Measurements from ENCODE around the gene TTLL10. TPM values are rescaled to one million over a fixed set of nuclear protein-coding genes. Genes with fewer than 3 reads are reported as not detected.

TTLL10 gene
- total RNA-seq, 4 donors from 2014 or later: not detected

DNA sequence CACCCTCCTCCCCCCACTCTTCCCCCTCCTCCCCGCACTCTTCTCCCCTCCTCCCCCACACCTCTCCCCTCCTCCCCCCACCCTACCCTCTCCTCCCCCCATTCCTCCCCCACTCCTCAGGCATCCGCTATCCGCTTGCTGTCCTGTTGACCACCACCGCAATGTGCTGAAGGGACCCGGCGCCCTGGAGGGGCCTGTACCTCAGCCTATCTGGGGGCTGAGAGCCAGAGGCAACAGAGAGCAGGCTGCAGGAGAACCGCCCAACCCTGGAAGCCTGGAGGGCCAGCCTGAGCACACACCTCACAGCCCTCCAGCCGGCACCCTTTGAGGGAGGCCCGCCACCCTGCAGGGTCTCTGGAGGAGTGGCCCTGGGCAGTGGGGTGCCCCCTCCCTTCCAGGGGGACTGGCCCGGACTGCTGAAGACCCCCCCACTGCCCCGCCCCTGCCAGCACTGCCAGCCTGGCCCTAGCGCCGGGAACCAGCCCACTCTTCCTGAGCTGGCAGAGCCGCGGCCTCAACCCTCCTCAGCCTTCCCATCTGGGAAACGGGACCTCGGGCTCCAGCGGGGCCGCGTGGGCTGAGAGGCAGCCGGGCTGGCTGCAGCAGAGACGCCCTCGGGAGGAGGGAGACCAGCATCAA lies 71.6 kb downstream of the TTLL10 start:
- Histone ChIP-seq H3K4me1 (peaks cover 0 to 24% (median 7%) of the 10 kb centered on the region in 4 donors), H3K4me3 (no peak overlapping the region), H3K27ac (no peak overlapping the region), H3K27me3 (peaks cover 0 to 66% of the 10 kb centered on the region in 2 donors), H3K36me3 (peaks cover 0 to 20% (median 0%) of the 10 kb centered on the region in 3 donors), H3K9me3 (no peaks in the 10 kb centered on the region)
- no peak for DNase-seq (ENCODE audit: low spot score in 2 of 2)
- no peak for TF ChIP-seq EP300 (IDR thresholded peaks at IDR 0.05)
- TF ChIP-seq, protein P1, sequence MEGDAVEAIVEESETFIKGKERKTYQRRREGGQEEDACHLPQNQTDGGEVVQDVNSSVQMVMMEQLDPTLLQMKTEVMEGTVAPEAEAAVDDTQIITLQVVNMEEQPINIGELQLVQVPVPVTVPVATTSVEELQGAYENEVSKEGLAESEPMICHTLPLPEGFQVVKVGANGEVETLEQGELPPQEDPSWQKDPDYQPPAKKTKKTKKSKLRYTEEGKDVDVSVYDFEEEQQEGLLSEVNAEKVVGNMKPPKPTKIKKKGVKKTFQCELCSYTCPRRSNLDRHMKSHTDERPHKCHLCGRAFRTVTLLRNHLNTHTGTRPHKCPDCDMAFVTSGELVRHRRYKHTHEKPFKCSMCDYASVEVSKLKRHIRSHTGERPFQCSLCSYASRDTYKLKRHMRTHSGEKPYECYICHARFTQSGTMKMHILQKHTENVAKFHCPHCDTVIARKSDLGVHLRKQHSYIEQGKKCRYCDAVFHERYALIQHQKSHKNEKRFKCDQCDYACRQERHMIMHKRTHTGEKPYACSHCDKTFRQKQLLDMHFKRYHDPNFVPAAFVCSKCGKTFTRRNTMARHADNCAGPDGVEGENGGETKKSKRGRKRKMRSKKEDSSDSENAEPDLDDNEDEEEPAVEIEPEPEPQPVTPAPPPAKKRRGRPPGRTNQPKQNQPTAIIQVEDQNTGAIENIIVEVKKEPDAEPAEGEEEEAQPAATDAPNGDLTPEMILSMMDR (IDR thresholded peaks at IDR 0.05): no peak
- TF ChIP-seq POLR2A (IDR thresholded peaks at IDR 0.05): no peak
- 59 to 74% methylated on average over 12 to 13 of the region's 23 CpGs for WGBS, 2 donors

DNA sequence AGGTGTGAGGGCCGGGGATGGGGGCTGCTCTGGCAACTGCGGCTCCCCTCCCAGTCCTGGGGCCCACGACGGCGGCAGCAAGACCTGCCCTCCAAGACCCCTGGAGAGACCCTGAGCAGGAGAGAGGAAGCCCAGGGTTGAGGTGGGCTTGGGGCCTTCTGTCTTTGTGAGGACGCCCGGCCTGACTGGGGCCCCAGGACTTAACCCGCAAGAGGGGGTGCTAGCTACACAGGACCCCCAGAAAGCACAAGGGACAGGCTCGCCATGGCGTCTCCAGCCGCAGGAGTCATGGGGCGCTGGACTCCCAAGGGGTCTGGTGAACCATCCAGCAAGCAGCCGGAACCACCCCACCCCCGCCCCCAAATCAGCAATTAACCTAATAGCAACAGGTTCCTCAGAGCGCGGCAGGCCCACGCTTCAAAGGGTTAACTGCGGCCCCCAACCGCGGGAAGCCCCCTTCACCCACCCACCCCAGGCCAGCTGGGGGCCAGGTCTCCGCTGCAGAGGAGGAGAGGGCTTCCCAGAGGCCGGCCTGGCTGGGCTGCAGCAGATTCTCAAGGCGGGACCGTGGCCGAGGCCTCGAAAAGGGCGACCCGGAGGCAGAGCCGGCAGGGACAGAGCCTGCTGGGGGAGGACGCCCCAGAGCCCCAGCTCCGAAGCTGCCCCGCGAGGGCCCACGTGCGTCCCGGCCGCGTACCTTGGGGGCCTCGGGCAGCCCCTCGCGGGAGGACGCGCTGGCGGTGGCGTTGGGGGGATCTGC lies 72.3 kb downstream of the TTLL10 start:
- TF ChIP-seq POLR2A (IDR thresholded peaks at IDR 0.05) (no peak), EP300 (IDR thresholded peaks at IDR 0.05) (no peak)
- TF ChIP-seq, protein P1 (IDR thresholded peaks at IDR 0.05): no peak
- peaks cover 0 to 26% (median 0%) of the 10 kb centered on the region in 3 donors for H3K36me3 ChIP-seq
- no peaks in the 10 kb centered on the region for H3K9me3 ChIP-seq
- no peak overlapping the region for H3K4me3 ChIP-seq
- peaks cover 0 to 24% (median 7%) of the 10 kb centered on the region in 4 donors for H3K4me1 ChIP-seq
- H3K27me3 ChIP-seq: peaks cover 0 to 59% of the 10 kb centered on the region in 2 donors
- no peak overlapping the region for H3K27ac ChIP-seq
- DNase-seq (ENCODE audit: low spot score in 2 of 2): no peak
- 37 to 52% methylated on average over 12 to 15 of the region's 45 CpGs for whole genome bisulfite sequencing, 2 donors

DNA sequence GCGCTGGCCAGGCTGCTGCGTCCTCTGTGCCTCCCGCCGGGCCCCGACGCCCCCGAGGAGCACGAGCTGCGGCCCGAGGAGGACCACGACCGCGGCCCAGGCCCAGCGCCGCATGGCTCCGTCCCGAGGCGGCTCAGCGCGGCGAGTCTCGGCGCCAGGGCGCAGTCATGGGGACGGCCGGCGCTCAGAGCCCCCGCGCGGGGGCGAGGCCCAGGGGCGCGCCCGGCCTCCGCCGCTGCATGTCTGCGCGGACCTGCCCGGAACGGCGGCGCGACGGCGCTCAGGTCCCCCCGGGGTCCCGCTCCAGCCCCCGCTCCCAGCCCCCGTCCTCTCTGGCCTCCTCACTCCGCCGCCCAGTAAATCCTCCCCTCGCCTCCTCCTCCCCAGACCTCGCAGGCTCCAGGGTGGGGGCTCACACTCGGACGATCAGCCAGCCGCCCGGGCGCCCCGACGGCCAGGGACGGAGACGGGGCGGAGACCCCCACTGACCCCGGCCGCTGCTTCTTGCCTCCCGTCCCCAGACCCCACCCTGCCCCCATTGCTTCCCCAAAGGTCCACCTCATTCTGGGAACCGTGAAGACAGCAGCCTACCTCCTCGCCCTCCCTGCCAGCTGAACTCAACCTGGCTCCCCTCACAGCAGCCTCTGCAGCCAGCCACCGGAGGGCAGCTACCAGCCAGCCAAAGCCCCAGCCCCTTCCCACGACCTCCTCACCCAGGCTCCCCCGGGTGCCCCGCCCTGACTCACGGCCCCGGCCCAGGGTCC lies 73.1 kb downstream of the TTLL10 start, which contains the start of gene C1QTNF12:
C1QTNF12 (minus strand) TSS at position 146 of the 764 bp plus-strand sequence; CDS start at position 114, 32 bp downstream.
- H3K4me3 ChIP-seq: no peak within 1 kb of the TSS
- H3K36me3 ChIP-seq: peaks cover 0 to 25% (median 0%) of the 10 kb centered on the region in 3 donors
- peaks cover 0 to 51% of the 10 kb centered on the region in 2 donors for H3K27me3 ChIP-seq
- H3K27ac ChIP-seq: no peak within 1 kb of the TSS
- WGBS, 2 donors: 3 to 6% methylated on average over 21 to 27 of the region's 74 CpGs
- TF ChIP-seq, protein P1 (IDR thresholded peaks at IDR 0.05): no peak
- TF ChIP-seq EP300 (IDR thresholded peaks at IDR 0.05) (no peak), POLR2A (IDR thresholded peaks at IDR 0.05) (no peak)
- no peaks in the 10 kb centered on the region for H3K9me3 ChIP-seq
- peaks cover 0 to 24% (median 7%) of the 10 kb centered on the region in 4 donors for H3K4me1 ChIP-seq
- no peak for DNase-seq (ENCODE audit: low spot score in 2 of 2)

DNA sequence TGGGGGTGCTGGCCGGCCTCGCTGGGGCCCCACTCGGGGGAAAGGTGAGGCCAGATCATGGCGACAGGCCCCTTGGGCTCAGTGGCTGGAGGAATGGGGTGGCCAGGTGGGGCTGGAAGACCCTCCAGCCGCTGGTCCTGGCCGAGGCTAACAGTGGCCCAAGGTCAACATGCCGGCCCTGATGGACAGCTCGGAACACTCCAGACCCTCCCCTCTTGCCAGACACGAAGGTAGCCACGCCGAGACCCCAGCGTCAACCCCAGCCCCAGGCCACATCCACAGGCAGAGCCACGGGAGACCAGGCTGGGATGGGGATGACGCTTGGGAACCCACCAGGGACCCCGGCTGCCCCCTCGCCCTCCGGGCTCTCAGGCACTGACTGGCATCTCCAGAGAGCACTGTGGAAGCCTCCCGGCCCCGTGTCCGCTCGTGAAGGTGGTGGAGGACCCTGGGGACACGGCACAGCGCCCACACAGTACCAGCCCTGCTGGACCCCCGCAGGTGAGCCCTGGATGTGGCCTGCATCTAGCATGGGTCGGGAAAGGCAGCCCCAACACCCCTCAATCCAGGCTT lies 73.7 kb downstream of the TTLL10 start:
- Histone ChIP-seq H3K4me3 (no peak overlapping the region), H3K27ac (no peak overlapping the region), H3K27me3 (peaks cover 0 to 46% of the 10 kb centered on the region in 2 donors), H3K9me3 (no peaks in the 10 kb centered on the region), H3K36me3 (peaks cover 0 to 25% (median 0%) of the 10 kb centered on the region in 3 donors), H3K4me1 (peaks cover 0 to 24% (median 7%) of the 10 kb centered on the region in 4 donors)
- TF ChIP-seq, protein P1 (IDR thresholded peaks at IDR 0.05): no peak
- TF ChIP-seq EP300 (IDR thresholded peaks at IDR 0.05) (no peak), POLR2A (IDR thresholded peaks at IDR 0.05) (no peak)
- 67 to 70% methylated on average over 16 to 18 of the region's 25 CpGs for WGBS, 2 donors
- no peak for DNase-seq (ENCODE audit: low spot score in 2 of 2)

Small RNAs within 50 kb of the gene (small RNA-seq; reads per million reads assigned to genes)
- gene MIR200A: not detected
- 0.28 reads per million for gene MIR200B
- not detected for gene MIR429

Other genes with a start within 250 kb of the TTLL10 start
- gene SAMD11, start 250.0 kb upstream of the TTLL10 start, total RNA-seq: 10 to 100 TPM in 2 of 4 donors, 1 to 10 TPM in 2; 2.6 to 15.9 (median 11.5) TPM
- 10 to 100 TPM; 28.2 to 54.0 (median 46.4) TPM for gene NOC2L, start 214.6 kb upstream of the TTLL10 start, total RNA-seq
- 10 to 100 TPM in 3 of 4 donors, 1 to 10 TPM in 1; 4.2 to 19.2 (median 11.9) TPM for gene KLHL17, start 213.3 kb upstream of the TTLL10 start, total RNA-seq
- gene PLEKHN1, start 207.4 kb upstream of the TTLL10 start, total RNA-seq: 1 to 10 TPM in 1 of 4 donors, under 1 TPM in 1, not detected in 2; 0.21 to 2.4 TPM
- gene PERM1, start 191.8 kb upstream of the TTLL10 start, total RNA-seq: under 1 TPM in 2 of 4 donors, not detected in 2; 0.22 to 0.78 TPM
- 10 to 100 TPM; 26.9 to 70.8 (median 58.7) TPM for gene HES4, start 173.8 kb upstream of the TTLL10 start, total RNA-seq
- 10 to 100 TPM; 29.1 to 65.4 (median 48.7) TPM for gene ISG15, start 160.4 kb upstream of the TTLL10 start, total RNA-seq
- 10 to 100 TPM; 10.9 to 35.7 (median 20.6) TPM for gene AGRN, start 153.8 kb upstream of the TTLL10 start, total RNA-seq
- not detected for gene RNF223, start 99.6 kb upstream of the TTLL10 start, total RNA-seq
- 10 to 100 TPM; 18.4 to 29.4 (median 23.1) TPM for gene C1orf159, start 57.8 kb upstream of the TTLL10 start, total RNA-seq
- under 1 TPM in 1 of 4 donors, not detected in 3; 0.44 TPM for gene TNFRSF18, start 32.7 kb downstream of the TTLL10 start, total RNA-seq
- 1 to 10 TPM in 2 of 4 donors, under 1 TPM in 2; 0.39 to 3.7 (median 0.97) TPM for gene TNFRSF4, start 40.3 kb downstream of the TTLL10 start, total RNA-seq
- 100 to 1,000 TPM in 3 of 4 donors, 10 to 100 TPM in 1; 93.3 to 170 (median 110) TPM for gene SDF4, start 58.1 kb downstream of the TTLL10 start, total RNA-seq
- gene B3GALT6, start 58.4 kb downstream of the TTLL10 start, total RNA-seq: 10 to 100 TPM; 13.3 to 24.0 (median 21.4) TPM
- gene C1QTNF12, start 72.8 kb downstream of the TTLL10 start, total RNA-seq: 1 to 10 TPM in 3 of 4 donors, under 1 TPM in 1; 0.84 to 3.0 (median 1.8) TPM
- 10 to 100 TPM; 42.2 to 61.0 (median 53.5) TPM for gene UBE2J2, start 100.0 kb downstream of the TTLL10 start, total RNA-seq
- gene SCNN1D, start 106.6 kb downstream of the TTLL10 start, total RNA-seq: 10 to 100 TPM in 2 of 4 donors, 1 to 10 TPM in 2; 5.4 to 14.9 (median 9.8) TPM
- gene ACAP3, start 134.1 kb downstream of the TTLL10 start, total RNA-seq: 100 to 1,000 TPM in 1 of 4 donors, 10 to 100 TPM in 3; 34.3 to 125 (median 69.6) TPM
- 10 to 100 TPM; 17.5 to 22.2 (median 19.7) TPM for gene PUSL1, start 134.7 kb downstream of the TTLL10 start, total RNA-seq
- gene INTS11, start 150.8 kb downstream of the TTLL10 start, total RNA-seq: 100 to 1,000 TPM; 118 to 241 (median 157) TPM
- 10 to 100 TPM; 12.0 to 24.9 (median 18.8) TPM for gene CPTP, start 150.9 kb downstream of the TTLL10 start, total RNA-seq
- gene TAS1R3, start 157.4 kb downstream of the TTLL10 start, total RNA-seq: 1 to 10 TPM in 1 of 4 donors, under 1 TPM in 3; 0.21 to 1.2 (median 0.63) TPM
- gene DVL1, start 175.5 kb downstream of the TTLL10 start, total RNA-seq: 100 to 1,000 TPM; 130 to 191 (median 144) TPM
- gene MXRA8, start 184.7 kb downstream of the TTLL10 start, total RNA-seq: 100 to 1,000 TPM; 351 to 659 (median 448) TPM
- gene AURKAIP1, start 201.3 kb downstream of the TTLL10 start, total RNA-seq: 100 to 1,000 TPM in 3 of 4 donors, 10 to 100 TPM in 1; 63.9 to 128 (median 105) TPM
- gene CCNL2, start 225.5 kb downstream of the TTLL10 start, total RNA-seq: 100 to 1,000 TPM; 311 to 362 (median 339) TPM
- 100 to 1,000 TPM in 3 of 4 donors, 10 to 100 TPM in 1; 84.9 to 165 (median 139) TPM for gene MRPL20, start 233.4 kb downstream of the TTLL10 start, total RNA-seq
- gene ANKRD65, start 247.4 kb downstream of the TTLL10 start, total RNA-seq: 10 to 100 TPM; 13.8 to 32.6 (median 19.4) TPM

Measured in tibial nerve (tissue), 4 donors.